ENCODE results near the gene NOX5.
"Not testable (repeated sequence)": the region's sequence is repeated elsewhere in the genome, so short reads cannot be mapped to it uniquely, and the experiment has no call there.

Gene NOX5, protein sequence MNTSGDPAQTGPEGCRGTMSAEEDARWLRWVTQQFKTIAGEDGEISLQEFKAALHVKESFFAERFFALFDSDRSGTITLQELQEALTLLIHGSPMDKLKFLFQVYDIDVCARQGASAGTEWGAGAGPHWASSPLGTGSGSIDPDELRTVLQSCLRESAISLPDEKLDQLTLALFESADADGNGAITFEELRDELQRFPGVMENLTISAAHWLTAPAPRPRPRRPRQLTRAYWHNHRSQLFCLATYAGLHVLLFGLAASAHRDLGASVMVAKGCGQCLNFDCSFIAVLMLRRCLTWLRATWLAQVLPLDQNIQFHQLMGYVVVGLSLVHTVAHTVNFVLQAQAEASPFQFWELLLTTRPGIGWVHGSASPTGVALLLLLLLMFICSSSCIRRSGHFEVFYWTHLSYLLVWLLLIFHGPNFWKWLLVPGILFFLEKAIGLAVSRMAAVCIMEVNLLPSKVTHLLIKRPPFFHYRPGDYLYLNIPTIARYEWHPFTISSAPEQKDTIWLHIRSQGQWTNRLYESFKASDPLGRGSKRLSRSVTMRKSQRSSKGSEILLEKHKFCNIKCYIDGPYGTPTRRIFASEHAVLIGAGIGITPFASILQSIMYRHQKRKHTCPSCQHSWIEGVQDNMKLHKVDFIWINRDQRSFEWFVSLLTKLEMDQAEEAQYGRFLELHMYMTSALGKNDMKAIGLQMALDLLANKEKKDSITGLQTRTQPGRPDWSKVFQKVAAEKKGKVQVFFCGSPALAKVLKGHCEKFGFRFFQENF

DNA sequence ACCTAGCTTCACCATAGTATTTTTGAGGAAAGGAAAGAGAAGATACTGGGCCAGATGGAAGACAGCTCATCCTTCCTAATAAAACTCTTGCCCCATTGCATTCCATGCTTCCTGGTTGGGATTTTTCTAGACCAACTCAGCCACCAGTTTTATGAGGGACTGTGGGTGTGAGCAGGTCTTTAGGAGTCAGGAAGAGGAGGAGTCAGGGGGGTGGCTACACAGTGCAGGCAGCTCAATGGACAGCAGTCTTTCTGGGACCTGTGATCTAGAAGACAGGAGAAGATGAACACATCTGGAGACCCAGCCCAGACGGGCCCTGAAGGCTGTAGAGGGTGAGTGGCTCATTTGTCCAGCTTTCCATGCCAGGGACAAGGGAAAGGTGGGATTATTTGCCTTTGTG is at the start of gene NOX5:
Gene NOX5, plus strand, starts transcription at position 242 of the 400 bp plus-strand sequence. Its CDS starts 41 bp downstream, at position 283.
- peak within 1 kb of the TSS; percentile 0 for H3K27ac ChIP-seq
- peak; percentile 39 for DNase-seq (ENCODE audit: low read depth, low spot score)

DNA sequence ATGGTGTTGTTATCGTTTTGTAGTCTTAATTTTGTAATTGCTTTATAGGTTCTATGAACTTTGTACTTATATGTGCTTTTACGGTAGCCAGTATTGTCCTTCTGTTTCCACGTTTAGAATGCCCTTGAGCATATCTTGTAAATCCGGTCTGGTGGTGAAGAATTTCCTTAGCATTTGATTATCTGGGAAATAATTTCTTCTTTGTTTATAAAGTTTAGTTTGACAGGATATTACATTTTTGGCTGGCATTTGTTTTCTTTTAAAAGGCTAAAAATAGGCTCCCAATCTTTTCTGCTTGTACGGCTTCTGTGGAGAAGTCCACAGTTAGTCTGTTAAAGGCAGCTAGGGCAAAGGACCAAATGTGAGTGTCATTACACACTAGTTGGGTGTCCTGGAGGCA is 47.5 kb upstream of the NOX5 start:
- H3K27ac ChIP-seq, result no peak overlapping the region

DNA sequence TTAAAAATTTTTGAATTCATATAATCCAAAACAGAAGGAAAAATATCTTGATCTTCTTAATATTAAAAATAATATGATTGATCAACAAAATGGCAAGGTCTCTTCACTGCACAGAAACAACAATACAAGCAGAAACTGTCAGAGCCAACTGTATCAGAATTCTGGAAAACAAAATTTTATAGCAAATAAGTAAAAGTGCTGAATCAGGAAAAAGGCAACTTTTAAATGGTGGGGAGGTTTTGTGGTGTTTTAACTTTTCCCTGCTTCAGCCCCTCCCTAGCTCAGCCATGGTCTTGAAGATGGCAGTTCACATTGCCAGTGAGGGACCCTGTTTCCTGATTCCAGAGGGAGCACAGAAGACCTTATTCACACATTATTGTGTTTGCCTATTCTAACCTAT is 46.5 kb upstream of the NOX5 start:
- H3K27ac ChIP-seq, result no peak overlapping the region
- DNase-seq (ENCODE audit: low read depth, low spot score), result no peak

More for the DNA sequence above, 47.5 kb upstream of the NOX5 start:
- DNase-seq (ENCODE audit: low read depth, low spot score), result no peak

DNA sequence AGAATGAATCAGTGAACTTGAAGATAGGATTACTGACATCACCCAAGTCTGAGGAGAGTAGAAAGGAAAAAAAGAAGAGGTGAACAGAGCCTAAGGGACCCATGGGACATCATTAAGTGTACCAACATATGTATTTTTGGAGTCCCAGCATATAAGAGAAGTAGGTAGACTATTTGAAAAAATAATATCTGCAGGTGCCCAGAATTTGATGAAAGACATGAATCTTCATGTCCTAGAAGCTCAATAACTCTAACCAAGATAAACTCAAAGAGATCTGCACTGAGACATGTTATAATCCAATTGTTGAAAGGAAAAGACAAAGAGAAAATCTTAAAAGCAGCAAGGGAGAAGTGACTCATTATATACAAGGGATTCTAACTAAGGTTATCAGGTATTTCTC is 45.2 kb upstream of the NOX5 start:
- no peak overlapping the region for H3K27ac ChIP-seq
- no peak for DNase-seq (ENCODE audit: low read depth, low spot score)

DNA sequence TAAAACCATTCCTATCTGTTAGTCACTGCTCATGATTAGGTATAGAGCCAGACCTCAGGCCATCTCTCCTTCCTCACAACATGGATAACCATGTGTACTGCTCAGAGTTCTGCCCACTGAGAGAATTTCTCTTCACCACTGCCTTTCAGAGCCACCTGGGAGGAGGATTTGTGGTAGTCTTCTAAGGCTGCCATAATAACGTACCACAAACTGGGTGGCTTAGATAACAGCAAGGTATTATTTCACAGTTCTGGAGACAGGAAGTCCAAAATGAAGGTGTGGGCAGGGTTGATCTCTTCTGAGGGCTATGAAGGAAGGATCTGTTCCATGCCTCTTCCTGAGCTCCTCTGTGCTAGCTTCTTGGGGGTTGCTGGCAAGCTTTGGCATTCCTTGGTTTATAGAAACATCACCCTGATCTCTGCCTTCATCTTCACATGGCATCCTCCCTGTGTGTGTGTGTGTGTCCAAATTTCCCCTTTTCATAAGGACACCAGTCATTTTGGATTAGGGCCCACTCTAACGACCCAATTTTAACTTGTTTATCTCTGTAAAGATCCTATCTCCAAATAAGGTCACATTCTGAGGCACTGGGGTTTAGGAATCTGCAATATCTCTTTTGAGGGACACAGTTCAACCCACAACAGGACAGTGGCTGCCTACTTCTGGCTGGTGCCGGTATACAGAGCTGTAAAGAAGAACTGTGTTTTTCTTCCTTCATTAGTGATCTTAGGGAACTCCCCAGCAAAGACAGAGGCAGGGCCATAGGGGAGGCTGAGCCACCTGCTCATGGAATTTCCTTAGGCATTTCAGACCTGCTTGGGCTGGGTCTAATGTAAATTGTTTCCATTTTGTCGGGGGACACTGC is 42.1 kb upstream of the NOX5 start:
- no peak for DNase-seq (ENCODE audit: low read depth, low spot score)
- H3K27ac ChIP-seq, result no peak overlapping the region

DNA sequence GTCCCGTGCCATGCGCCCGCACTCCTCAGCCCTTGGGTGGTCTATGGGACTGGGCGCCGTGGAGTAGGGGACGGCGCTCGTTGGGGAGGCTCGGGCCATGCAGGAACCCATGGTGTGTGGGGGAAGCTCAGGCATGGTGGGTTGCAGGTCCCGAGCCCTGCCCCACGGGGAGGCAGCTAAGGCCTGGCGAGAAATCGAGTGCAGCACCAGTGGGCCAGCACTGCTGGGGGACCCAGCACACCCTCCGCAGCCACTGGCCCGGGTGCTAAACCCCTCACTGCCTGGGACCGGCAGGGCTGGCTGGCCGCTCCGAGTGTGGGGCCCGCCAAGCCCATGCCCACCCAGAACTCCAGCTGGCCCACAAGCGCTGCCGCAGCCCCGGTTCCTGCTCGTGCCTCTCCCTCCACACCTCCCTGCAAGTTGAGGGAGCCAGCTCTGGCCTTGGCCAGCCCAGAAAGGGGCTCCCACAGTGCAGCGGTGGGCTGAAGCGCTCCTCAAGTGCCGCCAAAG is 38.8 kb upstream of the NOX5 start:
- H3K27ac ChIP-seq; DNase-seq (ENCODE audit: low read depth, low spot score): not testable (repeated sequence)

DNA sequence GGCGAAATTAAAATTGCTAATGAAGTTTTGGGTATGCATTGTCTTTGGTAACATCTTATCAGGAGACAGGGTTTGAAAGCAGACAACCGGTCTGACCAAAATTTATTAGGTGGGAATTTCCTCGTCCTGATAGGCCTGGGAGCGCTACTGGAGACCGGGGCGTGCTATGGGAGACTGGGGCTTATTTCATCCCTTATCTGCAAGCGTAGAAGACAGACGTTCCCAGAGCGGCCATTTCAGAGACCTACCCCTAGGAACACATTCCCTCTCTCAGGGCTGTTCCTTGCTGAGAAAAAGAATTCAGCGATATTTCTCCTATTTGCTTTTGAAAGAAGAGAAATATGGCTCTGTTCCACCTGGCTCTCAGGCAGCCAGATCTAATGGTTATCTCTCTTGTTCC is 37.1 kb upstream of the NOX5 start:
- H3K27ac ChIP-seq; DNase-seq (ENCODE audit: low read depth, low spot score): not testable (repeated sequence)

DNA sequence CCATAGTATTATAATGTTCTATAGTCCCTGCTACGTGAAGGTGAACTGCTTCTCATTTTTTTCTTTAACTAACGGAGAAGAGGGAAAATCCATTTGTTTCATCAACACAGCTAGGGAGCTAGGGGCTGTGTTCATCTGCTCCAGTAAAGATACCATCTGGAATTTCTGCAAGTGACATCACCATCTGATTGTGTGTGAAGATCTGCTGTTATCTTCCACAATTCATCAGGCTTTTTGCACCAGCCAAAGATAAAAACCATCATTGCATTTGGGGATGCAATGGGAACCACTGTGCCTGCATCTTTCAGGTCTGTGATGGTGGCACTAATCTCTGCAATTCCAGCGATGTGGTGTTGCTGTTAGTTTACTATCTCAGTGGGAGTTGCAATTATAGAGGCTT is 35.5 kb upstream of the NOX5 start:
- DNase-seq (ENCODE audit: low read depth, low spot score), result no peak
- H3K27ac ChIP-seq, result no peak overlapping the region

DNA sequence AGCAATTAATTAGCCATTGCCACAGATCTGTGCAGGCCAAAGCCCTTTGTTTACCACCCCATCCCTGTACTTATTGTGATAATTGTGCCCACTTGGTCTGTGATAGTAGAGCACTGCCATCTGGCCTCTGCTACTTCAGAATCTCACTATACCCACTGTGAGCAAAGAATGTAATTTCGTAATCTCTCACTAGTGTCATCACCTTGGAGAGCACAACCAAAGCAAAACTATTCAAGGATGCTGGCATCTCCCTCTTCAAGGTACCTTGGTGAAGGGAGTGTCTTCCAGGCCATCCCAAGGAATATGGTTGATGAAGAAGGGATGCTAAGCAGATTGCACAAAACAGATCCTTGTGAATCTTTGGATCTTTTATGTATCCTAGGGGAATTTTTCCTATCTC is 34.7 kb upstream of the NOX5 start:
- no peak overlapping the region for H3K27ac ChIP-seq
- DNase-seq (ENCODE audit: low read depth, low spot score), result no peak

DNA sequence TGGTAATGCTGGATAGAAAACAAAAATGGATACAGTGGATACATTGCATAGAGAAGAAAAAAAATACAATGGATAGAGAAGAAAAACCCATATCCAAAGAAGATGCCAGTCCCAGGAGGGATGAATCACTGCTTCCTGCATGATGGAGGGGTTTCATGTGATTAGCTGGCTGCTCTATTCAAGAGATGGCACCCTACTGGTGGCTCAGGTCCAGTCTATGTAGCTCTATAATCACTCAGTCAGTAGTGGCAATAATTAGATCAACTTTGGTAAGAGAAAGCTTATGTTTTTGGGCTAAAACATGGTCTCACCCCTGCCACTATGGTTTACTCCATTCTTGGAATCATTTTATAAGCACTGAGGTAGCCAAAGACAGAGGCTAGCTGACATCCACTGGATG is 33.7 kb upstream of the NOX5 start:
- DNase-seq (ENCODE audit: low read depth, low spot score), result no peak
- no peak overlapping the region for H3K27ac ChIP-seq

DNA sequence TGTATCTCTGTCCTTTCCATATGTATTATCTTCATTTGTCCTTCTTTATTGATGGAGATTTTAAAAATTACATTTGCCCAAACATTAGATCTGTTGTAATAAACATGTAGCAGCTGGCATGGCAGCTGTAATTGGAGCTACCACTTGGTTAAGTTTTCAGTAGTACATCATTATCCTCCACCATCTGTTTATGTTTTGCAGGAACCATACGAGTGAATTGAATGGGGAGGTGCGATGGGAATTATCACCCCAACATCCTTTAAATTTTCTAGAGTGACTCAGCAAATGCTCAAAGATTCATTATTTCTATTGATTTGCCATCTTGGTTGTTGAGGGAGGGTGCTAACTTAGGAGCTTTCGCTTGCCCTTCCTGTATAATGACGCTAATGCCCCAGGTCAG is 32.6 kb upstream of the NOX5 start:
- H3K27ac ChIP-seq, result no peak overlapping the region
- no peak for DNase-seq (ENCODE audit: low read depth, low spot score)

DNA sequence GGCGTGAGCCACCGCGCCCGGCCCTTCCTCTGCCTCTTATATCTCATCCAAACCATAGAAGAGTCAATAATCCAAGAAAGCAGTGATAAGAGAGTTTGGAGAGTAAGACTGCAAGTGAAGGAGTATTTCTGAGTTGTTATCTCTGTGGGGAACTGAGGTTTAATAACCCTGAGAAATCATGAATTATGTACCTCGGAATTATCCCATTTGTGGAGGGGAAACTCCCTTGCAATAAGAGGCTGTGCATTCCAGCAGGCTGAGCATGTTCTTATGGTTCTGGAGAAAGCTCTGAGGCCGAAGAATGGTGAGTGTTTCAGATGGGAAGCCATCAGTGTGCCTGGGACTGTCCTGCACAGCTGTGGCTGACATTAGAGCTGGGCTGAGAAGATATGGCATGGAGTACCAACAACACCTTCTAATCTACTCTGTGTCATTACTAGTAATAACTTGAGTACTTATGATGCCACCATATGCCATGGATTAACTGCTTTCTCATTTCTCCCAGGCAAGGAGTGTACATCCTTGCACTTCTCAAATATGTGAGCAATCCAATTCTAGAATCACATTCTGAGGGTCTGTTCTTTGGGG is 31.4 kb upstream of the NOX5 start:
- no peak for DNase-seq (ENCODE audit: low read depth, low spot score)
- H3K27ac ChIP-seq, result no peak overlapping the region

DNA sequence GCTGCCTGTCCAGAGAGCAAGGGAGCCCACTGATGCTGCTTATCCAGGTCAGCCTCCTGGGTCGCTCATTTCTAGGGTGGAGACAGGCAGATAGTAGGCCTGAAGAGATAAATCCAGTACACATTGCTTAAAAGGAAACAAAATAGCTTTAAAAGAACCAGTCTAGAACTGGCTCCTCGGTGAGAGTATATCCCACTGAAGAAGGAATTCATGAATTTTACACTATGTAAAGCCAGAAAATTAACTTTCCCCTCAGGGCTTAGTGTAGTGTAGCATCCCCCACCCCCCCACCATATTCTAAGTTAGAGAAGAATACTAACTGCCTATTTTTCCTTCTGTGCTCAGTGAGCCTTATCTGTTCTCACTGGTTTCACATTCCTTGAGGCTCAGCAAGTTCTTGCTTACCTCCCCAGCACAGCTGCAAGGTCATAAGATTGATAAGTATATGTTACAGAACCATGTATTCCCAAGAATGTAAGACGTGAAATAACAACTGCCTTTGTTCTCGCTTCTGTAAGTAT is 30.5 kb upstream of the NOX5 start:
- DNase-seq (ENCODE audit: low read depth, low spot score), result no peak
- H3K27ac ChIP-seq, result no peak overlapping the region

DNA sequence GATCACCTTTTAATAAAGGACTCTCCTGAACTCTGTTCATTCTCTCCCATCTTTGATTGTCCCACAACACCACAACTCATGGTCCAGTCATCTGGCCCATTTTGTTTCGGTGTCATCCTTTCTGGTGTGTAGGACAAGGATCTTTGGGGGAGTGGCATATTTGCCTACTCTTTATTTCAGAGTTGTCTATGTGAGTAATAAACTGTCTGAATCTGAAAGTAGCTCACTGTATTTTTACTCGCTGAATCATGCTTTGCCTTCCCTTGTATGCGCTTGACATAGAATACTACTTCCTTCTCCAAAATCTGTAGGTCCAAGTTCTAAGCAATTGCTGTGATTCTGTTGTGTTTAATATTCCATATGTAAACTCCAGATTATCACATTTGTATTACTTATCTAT is 29.9 kb upstream of the NOX5 start:
- no peak overlapping the region for H3K27ac ChIP-seq
- no peak for DNase-seq (ENCODE audit: low read depth, low spot score)

DNA sequence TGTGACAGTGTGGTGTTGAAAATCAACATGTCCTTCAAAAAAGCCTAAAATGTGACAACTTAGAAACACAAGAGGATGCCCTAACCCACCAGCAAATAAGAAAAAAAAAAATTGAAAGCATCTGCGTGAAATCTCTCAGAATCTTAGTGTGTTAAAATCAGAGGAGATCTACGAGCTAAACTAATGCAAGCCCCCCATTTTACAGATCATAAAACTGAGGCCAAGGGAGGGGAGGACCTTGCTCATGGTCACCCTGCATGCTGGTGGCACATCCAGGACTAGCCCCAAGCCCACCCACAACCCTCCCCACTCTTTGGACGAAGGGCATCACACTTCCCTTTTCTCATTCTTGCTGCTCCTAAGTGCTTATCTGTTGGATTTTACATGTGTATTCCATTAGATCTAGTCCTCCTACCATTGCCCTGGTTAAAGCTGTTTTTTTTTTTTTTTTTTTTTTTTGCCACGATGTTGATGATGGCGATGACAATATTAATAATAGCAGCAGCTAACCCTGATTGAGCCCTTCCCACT is 29.1 kb upstream of the NOX5 start:
- DNase-seq (ENCODE audit: low read depth, low spot score), result no peak
- no peak overlapping the region for H3K27ac ChIP-seq

DNA sequence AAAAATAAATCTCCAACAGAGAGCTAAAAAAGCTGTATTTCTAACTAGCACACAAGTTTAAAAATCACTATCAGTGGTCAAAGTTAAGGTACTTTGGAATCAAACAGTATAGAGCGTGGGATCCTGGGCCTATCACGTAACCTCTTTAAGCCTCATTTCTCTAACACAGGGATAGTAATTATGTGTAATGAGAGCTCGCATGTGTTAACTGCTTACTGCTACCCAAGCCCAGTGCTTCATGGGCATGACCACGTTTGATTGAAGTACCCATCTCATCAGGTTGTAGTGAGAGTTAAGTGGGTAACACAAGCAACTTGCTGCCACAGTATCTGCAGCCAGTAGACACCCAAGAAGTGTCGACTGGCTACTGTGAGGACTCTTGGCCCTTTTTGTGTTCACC is 28.2 kb upstream of the NOX5 start:
- no peak overlapping the region for H3K27ac ChIP-seq

DNA sequence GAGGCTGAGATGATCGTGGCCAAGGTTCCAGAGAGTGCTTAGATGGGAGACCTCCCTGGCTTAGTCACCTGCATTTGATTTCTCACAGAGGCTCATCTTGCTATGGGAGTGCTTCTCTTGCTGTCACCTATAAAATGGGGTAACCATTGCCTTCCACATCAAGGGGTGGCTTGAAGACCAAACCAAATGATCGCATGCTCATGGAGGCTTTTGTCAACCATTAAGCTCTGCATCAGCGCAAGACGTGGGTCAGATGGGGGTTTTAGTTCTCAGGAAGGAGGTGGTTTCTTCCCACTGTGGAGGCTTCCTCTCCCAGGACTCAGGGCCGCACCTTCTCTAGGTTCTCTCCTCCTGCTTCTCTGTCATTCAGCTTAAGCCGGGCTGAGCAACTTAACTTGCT is 27.4 kb upstream of the NOX5 start:
- no peak overlapping the region for H3K27ac ChIP-seq
- no peak for DNase-seq (ENCODE audit: low read depth, low spot score)

More for the DNA sequence above, 28.2 kb upstream of the NOX5 start:
- DNase-seq (ENCODE audit: low read depth, low spot score), result no peak

DNA sequence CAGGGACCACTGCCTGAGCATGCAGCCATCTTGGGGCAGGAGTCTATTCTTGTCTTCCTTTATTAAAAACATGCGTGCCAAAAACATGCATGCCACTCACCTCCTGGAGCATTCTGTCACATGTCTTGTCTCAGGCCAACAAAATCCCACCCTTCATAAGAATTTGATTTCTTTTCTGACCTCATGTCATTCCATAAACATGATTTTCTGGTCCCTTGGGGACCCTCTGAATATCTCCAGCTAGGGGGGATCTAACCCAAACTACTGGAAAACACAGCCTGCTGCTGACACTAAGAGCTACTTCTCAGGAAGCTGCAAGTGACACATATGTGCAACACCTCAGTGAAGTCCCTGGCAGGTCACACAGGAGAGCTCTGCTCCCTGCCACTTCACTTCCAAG is 26.8 kb upstream of the NOX5 start:
- no peak overlapping the region for H3K27ac ChIP-seq
- no peak for DNase-seq (ENCODE audit: low read depth, low spot score)

DNA sequence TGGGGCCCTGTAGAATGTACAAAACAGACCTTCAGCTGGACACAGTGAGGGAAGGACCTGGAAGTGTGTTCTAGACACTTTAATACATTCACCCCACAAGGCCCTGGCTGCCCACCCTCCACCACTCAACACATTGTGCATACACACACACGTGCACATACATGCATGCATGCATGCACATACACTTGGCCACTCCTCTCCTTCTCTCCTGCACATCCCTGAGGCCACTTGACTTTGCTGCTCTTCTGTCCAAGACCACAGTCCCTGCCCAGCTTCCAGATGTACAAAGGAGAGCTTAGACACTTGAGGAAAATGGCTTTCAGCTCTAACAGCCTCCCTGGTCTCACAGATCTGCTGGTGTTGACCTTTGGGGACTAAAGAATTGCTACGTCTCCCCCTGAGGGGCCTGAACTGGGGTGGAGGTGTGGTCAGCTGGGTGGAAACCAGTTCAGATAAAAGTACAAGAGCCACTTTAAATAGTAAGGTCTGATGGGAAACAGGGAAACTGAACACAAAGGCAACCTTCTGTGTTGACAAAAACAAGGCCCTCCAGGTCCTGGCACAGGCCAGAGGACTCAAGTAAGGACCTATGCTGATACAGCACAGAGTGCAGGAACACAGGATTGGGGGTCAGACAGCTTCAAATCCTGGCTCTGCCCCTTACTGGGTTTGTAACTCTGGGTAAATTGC is 24.8 kb upstream of the NOX5 start:
- DNase-seq (ENCODE audit: low read depth, low spot score), result no peak

More for the DNA sequence above, 24.8 kb upstream of the NOX5 start:
- H3K27ac ChIP-seq, result no peak overlapping the region

Data from epithelial cell of prostate (primary cell).